Vagina (tissue), 2 donors: ENCODE data around the gene SBF2. TPM values are rescaled to one million over a fixed set of nuclear protein-coding genes. Genes with fewer than 3 reads are reported as not detected.

Experiments used
- DNase-seq, 2 donors: peaks; one replicate each; pipeline ENCODE4 v3.0.0-alpha.2; 2017; ENCODE audit errors: extremely low spot score in 2 of 2
- H3K27ac ChIP-seq: fragments of 200-600 bp; sonication (generic); one replicate; pipeline ENCODE4 v1.5.1; 2019
- H3K27me3 ChIP-seq: fragments of 200-600 bp; sonication (generic); one replicate; pipeline ENCODE4 v1.5.1; 2019
- H3K36me3 ChIP-seq, 2 donors: fragments of 200-600 bp; sonication (generic); one replicate each; pipeline ENCODE4 v1.5.1; 2017 to 2019
- H3K4me1 ChIP-seq: fragments of 200-600 bp; sonication (generic); one replicate; pipeline ENCODE4 v1.5.1; 2019
- H3K4me3 ChIP-seq, 2 donors: fragments of 200-600 bp; sonication (generic); 1 replicate in 1 of 2; 2 replicates in 1 of 2; pipeline ENCODE4 v1.5.1; 2016 to 2019
- H3K9me3 ChIP-seq: fragments of 200-600 bp; sonication (generic); one replicate; pipeline ENCODE4 v1.5.1; 2019
- POLR2A ChIP-seq, 2 donors: fragments of 450-650 bp; IDR thresholded peaks; one replicate each; pipeline ENCODE4 v1.6.1; 2017; ENCODE audit warnings: antibody characterized with exemption in 2 of 2, mild to moderate bottlenecking in 2 of 2, moderate library complexity in 2 of 2
- POLR2AphosphoS5 ChIP-seq, 2 donors: sonication (generic); formaldehyde crosslinking; IDR thresholded peaks; one replicate each; pipeline ENCODE4 v1.9.0; 2017; ENCODE audit warnings: antibody characterized with exemption in 2 of 2, mild to moderate bottlenecking in 2 of 2, low read depth in 1 of 2; ENCODE audit not compliant: insufficient read depth in 1 of 2
- intact Hi-C: fragments of 100-400 bp; cut with DNase I; formaldehyde crosslinking; loops from one replicate; pipeline ENCODE4 v1.15.1; 2023
- total RNA-seq: library from RNA; depleted of rRNA; stranded (reverse); fragments of >200 nt; gene quantifications from one replicate; pipeline ENCODE4 v1.2.3, GENCODE V29; 2016
- TF ChIP-seq, protein P1 (sequence below), 3 experiments: fragments of 450-650 bp in 2 of 3; fragments of 200-600 bp in 1 of 3; sonication (generic) in 1 of 3; IDR thresholded peaks; one replicate each; pipeline ENCODE4 v1.5.1; 2017 to 2019; ENCODE audit warnings: antibody characterized with exemption in 3 of 3, mild to moderate bottlenecking in 2 of 3, moderate library complexity in 2 of 3

The SBF2 gene
- total RNA-seq, 1 donor from 2014 or later, result 69.5 TPM

DNA sequence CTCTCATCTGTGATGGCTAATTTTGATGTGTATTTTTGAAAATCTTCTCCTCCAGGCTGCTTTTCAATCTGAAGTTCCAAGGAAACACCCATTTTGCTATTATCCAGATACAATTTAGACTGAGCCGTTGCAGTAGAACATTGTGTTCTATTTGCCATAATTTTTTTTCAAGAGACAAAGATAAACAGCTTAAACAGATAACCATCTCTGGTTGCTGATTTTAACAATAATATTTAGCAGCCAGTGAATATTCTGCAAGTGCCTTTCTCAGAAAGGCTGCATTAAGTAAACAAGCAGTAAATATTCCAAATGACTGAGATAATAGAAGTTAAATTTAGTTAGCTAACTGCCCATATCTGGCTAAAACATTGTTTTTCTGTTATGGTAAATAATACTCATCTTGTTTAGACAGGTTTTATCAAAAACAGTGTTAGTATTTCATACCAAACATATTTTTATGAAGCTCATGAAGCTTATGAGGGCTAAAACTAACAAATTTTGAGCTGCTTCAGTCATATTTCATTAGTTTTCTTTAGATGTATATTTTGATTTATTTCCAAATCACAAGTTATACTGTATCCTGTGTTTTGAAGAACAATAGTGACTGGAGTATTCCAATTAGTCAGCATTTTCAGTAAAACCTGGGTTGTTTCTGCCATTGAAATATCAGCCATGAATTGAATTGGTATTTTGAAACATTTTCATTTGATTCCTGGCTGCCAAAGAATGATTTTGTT, 206.7 kb downstream of the SBF2 start:
- peaks cover 15% of the 10 kb centered on the region for H3K4me1 ChIP-seq
- H3K27ac ChIP-seq, result no peak overlapping the region

DNA sequence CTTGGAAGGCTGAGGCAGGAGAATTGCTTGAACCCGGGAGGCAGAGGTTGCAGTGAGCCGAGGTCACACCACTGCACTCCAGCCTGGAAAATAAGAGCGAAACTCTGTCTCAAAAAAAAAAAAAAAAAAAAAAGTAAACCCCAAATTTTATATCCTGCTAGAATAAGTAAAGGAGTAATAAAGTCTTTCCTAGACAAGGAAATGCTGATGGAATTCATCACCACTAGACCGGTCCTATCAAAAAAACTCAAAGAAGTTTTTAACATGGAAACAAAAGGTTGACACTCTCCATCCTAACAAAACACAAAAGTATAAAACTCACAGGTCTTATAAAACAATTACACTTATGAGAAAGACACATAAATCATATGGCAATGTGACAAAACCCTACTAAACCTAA, 213.9 kb downstream of the SBF2 start:
- Histone ChIP-seq H3K27ac (no peak overlapping the region), H3K4me3 (no peak overlapping the region), H3K36me3 (no peaks in the 10 kb centered on the region), H3K27me3 (no peaks in the 10 kb centered on the region), H3K4me1 (no peaks in the 10 kb centered on the region), H3K9me3 (peaks cover 13% of the 10 kb centered on the region)
- intact Hi-C loops, result no loop called here
- DNase-seq, result no peak
- TF ChIP-seq POLR2A (IDR thresholded peaks at IDR 0.05) (no peak), POLR2AphosphoS5 (IDR thresholded peaks at IDR 0.05; ENCODE audit: insufficient read depth in 1 of 2, low read depth in 1 of 2) (no peak)
- TF ChIP-seq, protein P1, sequence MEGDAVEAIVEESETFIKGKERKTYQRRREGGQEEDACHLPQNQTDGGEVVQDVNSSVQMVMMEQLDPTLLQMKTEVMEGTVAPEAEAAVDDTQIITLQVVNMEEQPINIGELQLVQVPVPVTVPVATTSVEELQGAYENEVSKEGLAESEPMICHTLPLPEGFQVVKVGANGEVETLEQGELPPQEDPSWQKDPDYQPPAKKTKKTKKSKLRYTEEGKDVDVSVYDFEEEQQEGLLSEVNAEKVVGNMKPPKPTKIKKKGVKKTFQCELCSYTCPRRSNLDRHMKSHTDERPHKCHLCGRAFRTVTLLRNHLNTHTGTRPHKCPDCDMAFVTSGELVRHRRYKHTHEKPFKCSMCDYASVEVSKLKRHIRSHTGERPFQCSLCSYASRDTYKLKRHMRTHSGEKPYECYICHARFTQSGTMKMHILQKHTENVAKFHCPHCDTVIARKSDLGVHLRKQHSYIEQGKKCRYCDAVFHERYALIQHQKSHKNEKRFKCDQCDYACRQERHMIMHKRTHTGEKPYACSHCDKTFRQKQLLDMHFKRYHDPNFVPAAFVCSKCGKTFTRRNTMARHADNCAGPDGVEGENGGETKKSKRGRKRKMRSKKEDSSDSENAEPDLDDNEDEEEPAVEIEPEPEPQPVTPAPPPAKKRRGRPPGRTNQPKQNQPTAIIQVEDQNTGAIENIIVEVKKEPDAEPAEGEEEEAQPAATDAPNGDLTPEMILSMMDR (IDR thresholded peaks at IDR 0.05), result no peak

More for the DNA sequence above, 206.7 kb downstream of the SBF2 start:
- Histone ChIP-seq H3K4me3 (no peak overlapping the region), H3K27me3 (no peaks in the 10 kb centered on the region), H3K9me3 (no peaks in the 10 kb centered on the region), H3K36me3 (no peaks in the 10 kb centered on the region)
- DNase-seq, result no peak
- TF ChIP-seq POLR2A (IDR thresholded peaks at IDR 0.05) (no peak), POLR2AphosphoS5 (IDR thresholded peaks at IDR 0.05; ENCODE audit: insufficient read depth in 1 of 2, low read depth in 1 of 2) (no peak)
- TF ChIP-seq, protein P1 (IDR thresholded peaks at IDR 0.05), result no peak
- intact Hi-C loops, result no loop called here

DNA sequence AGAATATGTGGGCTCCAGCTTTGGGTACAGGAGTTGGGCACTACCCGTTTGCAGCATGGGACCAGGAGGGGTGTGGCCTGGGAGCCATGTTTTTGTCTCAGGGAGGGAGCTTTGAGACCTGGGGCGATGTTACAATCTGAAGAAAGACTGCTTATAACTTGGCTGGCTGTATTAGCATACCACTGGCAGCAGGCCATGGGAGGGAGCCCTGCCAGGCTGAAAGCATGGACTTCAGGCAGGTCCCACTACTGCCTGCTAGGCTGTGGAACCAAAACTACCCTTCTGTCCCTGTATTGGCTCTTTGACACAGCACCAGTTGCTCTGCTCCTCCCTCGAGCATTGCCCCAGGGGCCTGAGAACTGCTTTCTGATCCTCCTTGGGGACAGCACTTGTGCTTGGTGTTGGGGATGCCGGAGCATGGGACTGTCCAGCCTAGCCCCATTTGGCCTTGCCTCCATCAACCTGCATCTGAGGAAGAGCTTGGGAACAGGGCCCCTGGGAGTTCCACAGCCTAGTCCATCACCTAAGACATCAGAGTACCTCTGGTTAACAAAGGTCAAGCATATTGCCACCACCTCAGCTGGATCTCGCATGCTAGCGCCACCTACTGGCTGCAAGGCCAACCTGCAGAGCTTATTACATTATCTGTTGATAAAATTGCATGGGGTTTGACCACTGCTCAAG, 217.4 kb downstream of the SBF2 start:
- no peak for TF ChIP-seq POLR2A (IDR thresholded peaks at IDR 0.05)
- TF ChIP-seq, protein P1 (IDR thresholded peaks at IDR 0.05), result no peak
- TF ChIP-seq POLR2AphosphoS5 (IDR thresholded peaks at IDR 0.05; ENCODE audit: insufficient read depth in 1 of 2, low read depth in 1 of 2), result no peak
- DNase-seq, result no peak
- intact Hi-C loops, result no loop called here
- no peaks in the 10 kb centered on the region for H3K4me1 ChIP-seq
- no peaks in the 10 kb centered on the region for H3K36me3 ChIP-seq
- no peak overlapping the region for H3K4me3 ChIP-seq
- peaks cover 13% of the 10 kb centered on the region for H3K9me3 ChIP-seq
- no peaks in the 10 kb centered on the region for H3K27me3 ChIP-seq
- no peak overlapping the region for H3K27ac ChIP-seq

DNA sequence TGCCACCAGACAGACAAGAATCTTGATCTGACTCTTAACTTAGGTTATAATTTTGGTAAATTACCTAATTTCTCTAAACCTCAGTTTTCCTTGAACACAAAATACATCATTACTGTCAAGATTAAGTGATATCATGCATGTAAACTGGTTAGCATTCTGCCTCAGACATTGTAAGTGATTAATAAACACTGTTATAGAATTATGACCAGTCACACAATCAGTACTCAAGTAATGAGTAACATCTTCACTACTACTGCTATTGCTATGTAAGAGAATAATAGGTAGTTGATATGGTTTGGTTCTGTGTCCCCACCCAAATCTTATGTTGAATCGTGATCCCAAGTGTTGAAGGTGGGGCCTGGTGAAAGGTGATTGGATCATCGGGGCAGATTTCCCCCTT, 218.9 kb downstream of the SBF2 start:
- Histone ChIP-seq H3K27ac (no peak overlapping the region), H3K4me3 (no peak overlapping the region), H3K9me3 (peaks cover 13% of the 10 kb centered on the region), H3K4me1 (no peaks in the 10 kb centered on the region), H3K27me3 (no peaks in the 10 kb centered on the region), H3K36me3 (no peaks in the 10 kb centered on the region)
- intact Hi-C loops, result no loop called here
- TF ChIP-seq POLR2A (IDR thresholded peaks at IDR 0.05), result no peak
- TF ChIP-seq, protein P1 (IDR thresholded peaks at IDR 0.05), result no peak
- no peak for TF ChIP-seq POLR2AphosphoS5 (IDR thresholded peaks at IDR 0.05; ENCODE audit: insufficient read depth in 1 of 2, low read depth in 1 of 2)
- DNase-seq, result no peak

DNA sequence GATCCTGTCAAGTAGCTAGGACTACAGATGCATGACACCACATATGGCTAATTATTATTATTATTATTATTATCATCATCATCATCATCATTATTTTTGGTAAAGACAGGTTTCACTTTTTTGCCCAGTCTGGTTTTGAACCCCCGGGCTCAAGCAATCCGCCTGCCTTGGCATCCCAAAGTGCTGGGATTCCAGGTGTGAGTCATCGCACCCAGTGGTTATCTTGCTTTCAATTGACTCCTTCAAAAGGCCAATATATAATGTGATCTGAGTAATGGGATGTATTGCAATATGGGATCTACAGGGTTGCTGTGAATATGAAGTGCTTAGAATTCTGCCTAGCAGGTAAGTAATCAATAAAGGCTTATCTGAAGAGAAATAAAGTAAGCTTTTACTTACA, 221.2 kb downstream of the SBF2 start:
- DNase-seq, result no peak
- Histone ChIP-seq H3K4me3 (no peak overlapping the region), H3K9me3 (no peaks in the 10 kb centered on the region), H3K36me3 (no peaks in the 10 kb centered on the region), H3K27me3 (no peaks in the 10 kb centered on the region), H3K4me1 (no peaks in the 10 kb centered on the region), H3K27ac (no peak overlapping the region)
- TF ChIP-seq POLR2AphosphoS5 (IDR thresholded peaks at IDR 0.05; ENCODE audit: insufficient read depth in 1 of 2, low read depth in 1 of 2) (no peak), POLR2A (IDR thresholded peaks at IDR 0.05) (no peak)
- TF ChIP-seq, protein P1 (IDR thresholded peaks at IDR 0.05), result no peak
- intact Hi-C loops, result no loop called here
